Measurements from ENCODE around the gene GPNMB. TPM values are rescaled to one million over a fixed set of nuclear protein-coding genes. Genes with fewer than 3 reads are reported as not detected.
"Not testable (repeated sequence)": the region's sequence is repeated elsewhere in the genome, so short reads cannot be mapped to it uniquely, and the experiment has no call there.

The GPNMB gene
- total RNA-seq, 1 donor: 380 TPM

GRCh38 chr7:23306936-23307521 lies 60.5 kb downstream of the GPNMB start:
- H3K4me3 ChIP-seq (ENCODE audit: insufficient read depth, low read length): no peak overlapping the region
- TF ChIP-seq CTCF (IDR thresholded peaks at IDR 0.05; ENCODE audit: extremely low read depth, low read depth, low read length): no peak
- H4K20me1 ChIP-seq (ENCODE audit: insufficient read depth, low read length): peaks cover 16% of the 10 kb centered on the region
- H3K27ac ChIP-seq (ENCODE audit: low read depth, low read length): no peak overlapping the region
- peaks cover 3% of the 10 kb centered on the region for H3K4me1 ChIP-seq (ENCODE audit: insufficient read depth, low read length)
- DNase-seq (ENCODE audit: insufficient read length, low spot score, missing footprints): no peak
- H3K79me2 ChIP-seq (ENCODE audit: insufficient read depth, low read length): peaks cover 71% of the 10 kb centered on the region
- peaks cover 34% of the 10 kb centered on the region for H3K36me3 ChIP-seq (ENCODE audit: insufficient read depth, low read length)
- no peaks in the 10 kb centered on the region for H3K9me3 ChIP-seq (ENCODE audit: low read depth, low read length)
- no peak overlapping the region for H3K4me2 ChIP-seq (ENCODE audit: insufficient read depth, low read length)
- H3K27me3 ChIP-seq (ENCODE audit: insufficient read depth, low read length): no peaks in the 10 kb centered on the region
- H2AFZ ChIP-seq (ENCODE audit: low read length): no peak overlapping the region

- Histone ChIP-seq H3K9me3 (ENCODE audit: low read depth, low read length) (no peaks in the 10 kb centered on the region), H3K4me3 (ENCODE audit: insufficient read depth, low read length) (no peak overlapping the region), H3K27me3 (ENCODE audit: insufficient read depth, low read length) (no peaks in the 10 kb centered on the region), H3K79me2 (ENCODE audit: insufficient read depth, low read length) (peaks cover 54% of the 10 kb centered on the region), H3K27ac (ENCODE audit: low read depth, low read length) (no peak overlapping the region), H2AFZ (ENCODE audit: low read length) (no peak overlapping the region), H3K36me3 (ENCODE audit: insufficient read depth, low read length) (peaks cover 41% of the 10 kb centered on the region), H3K4me2 (ENCODE audit: insufficient read depth, low read length) (no peak overlapping the region), H3K4me1 (ENCODE audit: insufficient read depth, low read length) (no peaks in the 10 kb centered on the region), H4K20me1 (ENCODE audit: insufficient read depth, low read length) (peaks cover 14% of the 10 kb centered on the region)
- DNase-seq (ENCODE audit: insufficient read length, low spot score, missing footprints): no peak
- TF ChIP-seq CTCF (IDR thresholded peaks at IDR 0.05; ENCODE audit: extremely low read depth, low read depth, low read length): no peak
Observed at GRCh38 chr7:23308754-23309153, 62.2 kb downstream of the GPNMB start.

- not testable (repeated sequence) for DNase-seq (ENCODE audit: insufficient read length, low spot score, missing footprints); H3K4me2 ChIP-seq (ENCODE audit: insufficient read depth, low read length); H3K27me3 ChIP-seq (ENCODE audit: insufficient read depth, low read length); H3K27ac ChIP-seq (ENCODE audit: low read depth, low read length); H3K9me3 ChIP-seq (ENCODE audit: low read depth, low read length); H3K4me3 ChIP-seq (ENCODE audit: insufficient read depth, low read length); H4K20me1 ChIP-seq (ENCODE audit: insufficient read depth, low read length); H2AFZ ChIP-seq (ENCODE audit: low read length)
- Histone ChIP-seq H3K79me2 (ENCODE audit: insufficient read depth, low read length) (peaks cover 20% of the 10 kb centered on the region), H3K36me3 (ENCODE audit: insufficient read depth, low read length) (peaks cover 41% of the 10 kb centered on the region), H3K4me1 (ENCODE audit: insufficient read depth, low read length) (peaks cover 17% of the 10 kb centered on the region)
Observed at GRCh38 chr7:23312141-23312540, 65.6 kb downstream of the GPNMB start.

- peaks cover 17% of the 10 kb centered on the region for H3K4me1 ChIP-seq (ENCODE audit: insufficient read depth, low read length)
- no peaks in the 10 kb centered on the region for H3K27me3 ChIP-seq (ENCODE audit: insufficient read depth, low read length)
- no peak for DNase-seq (ENCODE audit: insufficient read length, low spot score, missing footprints)
- peak overlapping the region; percentile 24 for H3K27ac ChIP-seq (ENCODE audit: low read depth, low read length)
- no peaks in the 10 kb centered on the region for H3K9me3 ChIP-seq (ENCODE audit: low read depth, low read length)
- no peak for TF ChIP-seq CTCF (IDR thresholded peaks at IDR 0.05; ENCODE audit: extremely low read depth, low read depth, low read length)
- peaks cover 22% of the 10 kb centered on the region for H3K36me3 ChIP-seq (ENCODE audit: insufficient read depth, low read length)
- H2AFZ ChIP-seq (ENCODE audit: low read length): no peak overlapping the region
- H3K4me2 ChIP-seq (ENCODE audit: insufficient read depth, low read length): no peak overlapping the region
- H3K4me3 ChIP-seq (ENCODE audit: insufficient read depth, low read length): no peak overlapping the region
- H4K20me1 ChIP-seq (ENCODE audit: insufficient read depth, low read length): no peaks in the 10 kb centered on the region
- H3K79me2 ChIP-seq (ENCODE audit: insufficient read depth, low read length): peaks cover 2% of the 10 kb centered on the region
Observed at GRCh38 chr7:23315366-23315765, 68.8 kb downstream of the GPNMB start.

Other genes with a start within 250 kb of the GPNMB start
- 103 and 121 TPM in 2 replicates for gene HYCC1, start 232.6 kb upstream of the GPNMB start, total RNA-seq
- gene KLHL7, start 141.0 kb upstream of the GPNMB start, total RNA-seq: 44.2 and 44.5 TPM in 2 replicates
- 22.4 and 26.2 TPM in 2 replicates for gene NUP42, start 64.7 kb upstream of the GPNMB start, total RNA-seq
- 38.4 and 43.6 TPM in 2 replicates for gene MALSU1, start 52.6 kb downstream of the GPNMB start, total RNA-seq
- gene IGF2BP3, start 223.7 kb downstream of the GPNMB start, total RNA-seq: 2.5 and 2.7 TPM in 2 replicates